HG02970 (cell line): ENCODE measurements around the gene CLUH.
A peak's percentile ranks its signal among the peaks of the same experiment; 100 is the strongest.

Source experiments
- ATAC-seq: cut with Tn5 transposase; IDR thresholded peaks from one replicate; pipeline ENCODE4 v1.9.1; 2021; ENCODE audit warnings: mild to moderate bottlenecking, moderate library complexity, moderate number of reproducible peaks; ENCODE audit not compliant: unreplicated experiment, low FRiP score

Gene CLUH

GRCh38 chr17:2711608-2712299 lies at the start of gene CLUH:
CLUH (minus strand) TSS chr17:2711764; CDS start chr17:2711661, 103 bp downstream.
- peak; percentile 63 for ATAC-seq

GRCh38 chr17:2758870-2759269 lies 47.3 kb upstream of the CLUH start:
- ATAC-seq = no peak

- ATAC-seq = no peak
Observed at GRCh38 chr17:2755891-2756724, 44.5 kb upstream of the CLUH start.

GRCh38 chr17:2751491-2751890 lies 39.9 kb upstream of the CLUH start:
- no peak for ATAC-seq

GRCh38 chr17:2750721-2751120 lies 39.2 kb upstream of the CLUH start:
- ATAC-seq = no peak

- ATAC-seq = no peak
Observed at GRCh38 chr17:2749784-2750181, 38.2 kb upstream of the CLUH start.

GRCh38 chr17:2749058-2749783 lies 37.7 kb upstream of the CLUH start, which contains the start of gene CCDC92B:
CCDC92B (minus strand) TSS chr17:2749652; CDS start chr17:2735145, 14,507 bp downstream.
- ATAC-seq = no peak

GRCh38 chr17:2745317-2746037 lies 33.9 kb upstream of the CLUH start:
- no peak for ATAC-seq

GRCh38 chr17:2737693-2738092 lies 26.1 kb upstream of the CLUH start:
- no peak for ATAC-seq

GRCh38 chr17:2736956-2737355 lies 25.4 kb upstream of the CLUH start:
- ATAC-seq = no peak

GRCh38 chr17:2735896-2736295 lies 24.3 kb upstream of the CLUH start:
- ATAC-seq = no peak

- ATAC-seq = no peak
Observed at GRCh38 chr17:2734939-2735338, 23.4 kb upstream of the CLUH start.

- ATAC-seq = no peak
Observed at GRCh38 chr17:2731807-2732206, 20.2 kb upstream of the CLUH start.

- no peak for ATAC-seq
Observed at GRCh38 chr17:2730764-2731353, 19.3 kb upstream of the CLUH start.

GRCh38 chr17:2724784-2725164 lies 13.2 kb upstream of the CLUH start:
- no peak for ATAC-seq

GRCh38 chr17:2723997-2724783 lies 12.6 kb upstream of the CLUH start:
- ATAC-seq = no peak

- no peak for ATAC-seq
Observed at GRCh38 chr17:2723505-2723996, 12.0 kb upstream of the CLUH start.

GRCh38 chr17:2722611-2723010 lies 11.0 kb upstream of the CLUH start:
- ATAC-seq = no peak

GRCh38 chr17:2721603-2722002 lies 10.0 kb upstream of the CLUH start:
- ATAC-seq = no peak
